Adrenal gland (tissue), 12 donors: ENCODE results near the gene EPHB1. TPM values are rescaled to one million over a fixed set of nuclear protein-coding genes. Genes with fewer than 3 reads are reported as not detected.

Source experiments
- DNase-seq, 7 donors: peaks; one replicate each; pipeline ENCODE4 v3.0.0-alpha.2; 2019 to 2020
- H3K27ac ChIP-seq, 5 donors: fragments of 200-600 bp; sonication (generic) in 4 of 5; 1 replicate in 3 of 5; 2 replicates in 2 of 5; pipeline versions ENCODE4 v1.5.1 to v1.8.0; 2016 to 2020; ENCODE audit warnings: mild to moderate bottlenecking in 1 of 5
- H3K27me3 ChIP-seq: fragments of 200-600 bp; 2 replicates; pipeline ENCODE4 v1.8.0; 2021
- H3K36me3 ChIP-seq, 2 donors: fragments of 200-600 bp; replicated peaks in 1 of 2; 1 replicate in 1 of 2; 2 replicates in 1 of 2; pipeline versions ENCODE4 v1.5.1 to v1.8.0; 2018 to 2022
- H3K4me1 ChIP-seq, 2 donors: fragments of 200-600 bp; replicated peaks in 1 of 2; 1 replicate in 1 of 2; 2 replicates in 1 of 2; pipeline versions ENCODE4 v1.5.1 to v1.8.0; 2018 to 2021
- H3K4me3 ChIP-seq, 4 donors: fragments of 200-600 bp; sonication (generic) in 3 of 4; one replicate each; pipeline ENCODE4 v1.5.1; 2016 to 2018
- H3K9me3 ChIP-seq, 3 donors: fragments of 200-600 bp; sonication (generic) in 1 of 3; replicated peaks in 1 of 3; 1 replicate in 2 of 3; 2 replicates in 1 of 3; pipeline versions ENCODE4 v1.5.1 to v1.8.0; 2016 to 2021
- POLR2A ChIP-seq, 2 donors: fragments of 450-650 bp; IDR thresholded peaks; one replicate each; pipeline ENCODE4 v1.6.1; 2017; ENCODE audit warnings: antibody characterized with exemption in 2 of 2, mild to moderate bottlenecking in 2 of 2, moderate library complexity in 1 of 2
- WGBS, 4 donors: extraction: QIAGEN DNeasy Blood & Tissue Kit in 2 of 4; methylation state at CpG; one replicate each; pipeline versions ENCODE4 v1.1.5 to v1.1.7; 2013 to 2017; 5-methylcytosine and 5-hydroxymethylcytosine counted together
- intact Hi-C, 2 donors: fragments of 100-400 bp; cut with DNase I; formaldehyde crosslinking; loops; one replicate each; pipeline versions ENCODE4 v1.14.1 to v1.15.0; 2022 to 2023
- polyA plus RNA-seq, 3 donors: library from polyadenylated mRNA; stranded (reverse); fragments of 200-250 nt in 2 of 3; fragments of 350-450 nt in 1 of 3; fragmentation: Illumina TruSeq in 1 of 3; extraction: RNeasy Lipid Tissue Mini Kit (QIAGEN cat#74804) in 1 of 3; gene quantifications; one replicate each; pipeline ENCODE4 v1.2.3, GENCODE V29; 2013 to 2014
- total RNA-seq, 9 donors: library from RNA; depleted of rRNA in 4 of 9; stranded (reverse); fragments of >200 nt in 4 of 9; fragments of 120-200 nt in 1 of 9; fragmentation: NEBNext Ultra II Directional in 1 of 9; extraction: Animal tissue kit (Norgen Biotek cat#: 25700) in 1 of 9; gene quantifications; one replicate each; pipeline versions ENCODE4 v1.1.0 to v1.2.4, GENCODE V29; 2013 to 2023
- TF ChIP-seq, protein P1 (sequence below), 6 experiments: fragments of 450-650 bp in 4 of 6; fragments of 200-600 bp in 2 of 6; sonication (generic) in 1 of 6; IDR thresholded peaks; 1 replicate in 5 of 6; 2 replicates in 1 of 6; pipeline versions ENCODE4 v1.5.1 to v1.8.0; 2016 to 2021; ENCODE audit warnings: antibody characterized with exemption in 6 of 6, mild to moderate bottlenecking in 2 of 6, moderate library complexity in 1 of 6
- donor health status: healthy with polysubstance abuse.
- donor health status: Bipolar disorder and iron deficiency.
- donor health status: DM: yes; HTN: yes; CAD: no.
- donor health status: DM: no; HTN: no; CAD: no.
- donor health status: DM: no; HTN: no; CAD: no.
- donor health status: DM: yes; HTN: yes; CAD: no.

EPHB1 gene
- total and polyA plus RNA-seq, 12 donors: 0.10 to 3.4 (median 0.98) TPM

DNA sequence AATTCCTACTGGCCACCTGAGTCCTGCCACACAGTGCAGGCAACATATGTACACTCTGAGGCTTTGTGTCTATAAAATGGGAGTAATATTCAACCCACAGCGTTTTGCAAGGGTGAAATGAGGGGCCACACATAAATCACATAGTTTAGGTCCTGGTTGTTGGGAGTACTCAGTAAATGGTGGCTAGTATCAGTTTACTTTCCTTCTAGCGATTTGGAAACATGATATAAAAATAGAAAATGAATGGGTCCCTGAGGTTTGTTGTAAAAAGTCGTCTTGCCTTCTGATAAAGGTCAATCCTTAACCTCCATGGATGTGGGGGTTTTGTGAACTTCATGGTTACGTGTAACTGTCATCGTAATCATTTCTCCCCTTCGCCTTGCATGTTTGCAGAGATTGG lies 472.4 kb downstream of the EPHB1 start:
- Histone ChIP-seq H3K27me3 (no peaks in the 10 kb centered on the region), H3K4me3 (no peak overlapping the region), H3K9me3 (no peaks in the 10 kb centered on the region), H3K36me3 (no peaks in the 10 kb centered on the region), H3K4me1 (no peaks in the 10 kb centered on the region), H3K27ac (no peak overlapping the region)
- no peak for TF ChIP-seq POLR2A (IDR thresholded peaks at IDR 0.05)
- 66 to 75% (median 70%) methylated on average over 6 of the region's 6 CpGs for WGBS, 4 donors
- intact Hi-C loops: no loop called here
- DNase-seq: no peak

DNA sequence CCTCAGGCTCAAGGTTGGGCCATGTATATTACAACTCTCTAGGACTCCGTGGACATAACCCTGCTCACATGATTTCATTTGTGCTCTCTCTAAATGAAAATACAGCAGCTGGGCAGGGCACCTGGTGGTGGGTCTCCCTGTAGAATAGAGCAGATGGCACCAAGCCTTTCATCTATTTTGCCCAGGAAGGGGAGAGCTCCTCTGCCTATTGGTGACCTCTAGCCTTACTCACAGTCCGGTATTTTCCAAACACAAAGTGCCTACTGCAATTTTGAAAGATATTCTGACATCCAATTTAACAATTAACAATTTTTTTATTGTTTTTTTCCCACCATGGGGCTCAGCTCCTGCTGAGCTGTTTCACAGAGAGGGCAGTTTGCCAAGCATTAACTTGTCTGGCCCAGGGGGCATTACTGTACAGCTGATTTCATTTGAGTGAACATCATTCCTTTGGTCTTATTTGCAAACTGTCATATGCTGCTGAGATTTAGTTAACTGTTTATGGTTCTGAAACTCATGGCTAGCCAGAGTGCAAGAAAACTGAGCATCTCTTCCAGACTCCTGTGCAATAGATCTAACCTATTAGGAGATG lies 474.0 kb downstream of the EPHB1 start:
- no peak overlapping the region for H3K4me3 ChIP-seq
- no peaks in the 10 kb centered on the region for H3K9me3 ChIP-seq
- DNase-seq: no peak
- no peaks in the 10 kb centered on the region for H3K27me3 ChIP-seq
- 64 to 76% (median 68%) methylated on average over 2 of the region's 2 CpGs for WGBS, 4 donors
- TF ChIP-seq POLR2A (IDR thresholded peaks at IDR 0.05): no peak
- TF ChIP-seq, protein P1, sequence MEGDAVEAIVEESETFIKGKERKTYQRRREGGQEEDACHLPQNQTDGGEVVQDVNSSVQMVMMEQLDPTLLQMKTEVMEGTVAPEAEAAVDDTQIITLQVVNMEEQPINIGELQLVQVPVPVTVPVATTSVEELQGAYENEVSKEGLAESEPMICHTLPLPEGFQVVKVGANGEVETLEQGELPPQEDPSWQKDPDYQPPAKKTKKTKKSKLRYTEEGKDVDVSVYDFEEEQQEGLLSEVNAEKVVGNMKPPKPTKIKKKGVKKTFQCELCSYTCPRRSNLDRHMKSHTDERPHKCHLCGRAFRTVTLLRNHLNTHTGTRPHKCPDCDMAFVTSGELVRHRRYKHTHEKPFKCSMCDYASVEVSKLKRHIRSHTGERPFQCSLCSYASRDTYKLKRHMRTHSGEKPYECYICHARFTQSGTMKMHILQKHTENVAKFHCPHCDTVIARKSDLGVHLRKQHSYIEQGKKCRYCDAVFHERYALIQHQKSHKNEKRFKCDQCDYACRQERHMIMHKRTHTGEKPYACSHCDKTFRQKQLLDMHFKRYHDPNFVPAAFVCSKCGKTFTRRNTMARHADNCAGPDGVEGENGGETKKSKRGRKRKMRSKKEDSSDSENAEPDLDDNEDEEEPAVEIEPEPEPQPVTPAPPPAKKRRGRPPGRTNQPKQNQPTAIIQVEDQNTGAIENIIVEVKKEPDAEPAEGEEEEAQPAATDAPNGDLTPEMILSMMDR (IDR thresholded peaks at IDR 0.05): no peak
- H3K4me1 ChIP-seq: no peaks in the 10 kb centered on the region
- H3K36me3 ChIP-seq: no peaks in the 10 kb centered on the region
- H3K27ac ChIP-seq: no peak overlapping the region
- intact Hi-C loops: no loop called here

DNA sequence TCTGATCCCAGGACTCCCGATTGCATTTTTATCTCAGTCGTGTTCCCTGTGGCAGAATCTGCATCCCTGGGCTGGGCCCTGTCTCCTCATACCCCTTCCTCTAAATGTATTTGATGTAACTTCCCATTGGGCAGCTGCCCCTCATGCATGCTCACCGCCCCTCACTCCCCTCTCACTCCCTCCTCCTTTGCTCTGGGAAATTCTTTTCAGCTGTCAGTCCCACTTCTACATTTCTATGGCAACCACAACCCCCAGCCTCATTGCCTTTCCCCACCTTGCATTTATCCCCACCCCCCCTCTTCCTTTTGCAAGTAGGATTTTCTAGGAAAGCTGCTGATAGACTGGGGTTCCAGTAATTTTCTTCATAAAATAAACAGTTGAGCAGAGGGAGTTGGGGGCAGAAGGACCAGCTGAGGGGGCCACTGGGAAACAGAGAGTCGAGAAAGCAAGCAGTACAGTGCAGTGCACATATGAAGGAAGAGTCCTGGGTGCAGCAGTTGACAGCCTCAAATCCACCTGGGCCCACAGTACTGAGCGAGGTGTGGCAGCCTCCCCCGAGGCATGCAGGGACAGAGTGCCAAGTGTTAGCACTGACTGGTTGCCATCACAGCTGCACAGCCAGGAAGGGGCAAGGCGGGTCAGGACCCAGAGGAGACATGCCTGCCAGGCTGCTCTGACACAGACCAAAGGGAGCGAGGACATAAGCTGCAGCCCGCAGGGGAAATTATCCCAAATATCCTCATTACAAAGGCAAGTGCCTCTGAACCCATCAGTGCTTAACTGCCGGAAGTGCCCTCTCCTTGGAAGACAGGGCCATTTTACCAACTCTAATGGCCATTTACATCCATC lies 476.3 kb downstream of the EPHB1 start:
- Histone ChIP-seq H3K4me3 (no peak overlapping the region), H3K36me3 (no peaks in the 10 kb centered on the region), H3K27me3 (no peaks in the 10 kb centered on the region), H3K9me3 (no peaks in the 10 kb centered on the region), H3K27ac (no peak overlapping the region), H3K4me1 (no peaks in the 10 kb centered on the region)
- TF ChIP-seq, protein P1 (IDR thresholded peaks at IDR 0.05): no peak
- TF ChIP-seq POLR2A (IDR thresholded peaks at IDR 0.05): no peak
- WGBS, 4 donors: 42 to 58% (median 56%) methylated on average over 7 to 10 of the region's 10 CpGs
- DNase-seq: no peak
- intact Hi-C loops: no loop called here

DNA sequence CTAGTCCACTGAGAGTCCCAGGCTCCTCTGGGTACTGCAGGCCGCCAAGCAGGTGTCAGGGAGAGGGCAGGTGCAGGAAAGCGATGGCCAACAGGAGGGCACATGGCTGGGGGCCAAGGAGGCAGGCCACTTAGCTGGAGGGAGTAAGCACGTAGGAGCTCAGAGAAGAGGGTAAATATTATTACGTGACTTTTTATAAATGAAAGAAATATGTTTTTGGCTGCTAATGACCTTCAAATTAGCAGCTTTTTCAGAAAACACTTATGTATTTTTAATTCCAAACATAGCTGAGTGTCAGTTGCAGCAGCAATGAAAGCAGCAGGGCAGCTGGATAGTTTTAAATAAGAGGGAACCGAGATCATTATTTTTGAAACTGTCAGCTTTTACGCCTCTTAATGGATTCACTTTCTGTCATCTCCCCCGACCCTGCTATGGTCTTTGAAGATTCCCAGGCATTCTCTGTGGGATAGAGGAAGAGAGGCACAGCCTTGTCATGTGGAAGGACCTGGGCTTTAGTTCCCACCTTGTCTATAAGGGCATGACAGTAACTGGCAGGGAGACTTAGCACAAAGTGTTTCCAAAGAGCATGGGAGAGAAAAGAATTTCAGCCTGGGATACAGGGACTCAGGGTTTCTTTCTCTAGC lies 477.1 kb downstream of the EPHB1 start:
- Histone ChIP-seq H3K27me3 (no peaks in the 10 kb centered on the region), H3K9me3 (no peaks in the 10 kb centered on the region), H3K4me3 (no peak overlapping the region), H3K4me1 (no peaks in the 10 kb centered on the region), H3K36me3 (no peaks in the 10 kb centered on the region), H3K27ac (no peak overlapping the region)
- DNase-seq: no peak
- WGBS, 4 donors: 21 to 32% (median 30%) methylated on average over 7 of the region's 7 CpGs
- intact Hi-C loops: no loop called here
- TF ChIP-seq POLR2A (IDR thresholded peaks at IDR 0.05): no peak
- TF ChIP-seq, protein P1 (IDR thresholded peaks at IDR 0.05): no peak
